Raji (cell line): Measurements from ENCODE around the gene ADRA2B.

Experiments
- POLR2A ChIP-seq: IDR thresholded peaks from 2 replicates; pipeline ENCODE4 v1.6.1; 2011; ENCODE audit warnings: low read depth, low read length, control low read depth; ENCODE audit not compliant: insufficient read depth

ADRA2B gene

DNA sequence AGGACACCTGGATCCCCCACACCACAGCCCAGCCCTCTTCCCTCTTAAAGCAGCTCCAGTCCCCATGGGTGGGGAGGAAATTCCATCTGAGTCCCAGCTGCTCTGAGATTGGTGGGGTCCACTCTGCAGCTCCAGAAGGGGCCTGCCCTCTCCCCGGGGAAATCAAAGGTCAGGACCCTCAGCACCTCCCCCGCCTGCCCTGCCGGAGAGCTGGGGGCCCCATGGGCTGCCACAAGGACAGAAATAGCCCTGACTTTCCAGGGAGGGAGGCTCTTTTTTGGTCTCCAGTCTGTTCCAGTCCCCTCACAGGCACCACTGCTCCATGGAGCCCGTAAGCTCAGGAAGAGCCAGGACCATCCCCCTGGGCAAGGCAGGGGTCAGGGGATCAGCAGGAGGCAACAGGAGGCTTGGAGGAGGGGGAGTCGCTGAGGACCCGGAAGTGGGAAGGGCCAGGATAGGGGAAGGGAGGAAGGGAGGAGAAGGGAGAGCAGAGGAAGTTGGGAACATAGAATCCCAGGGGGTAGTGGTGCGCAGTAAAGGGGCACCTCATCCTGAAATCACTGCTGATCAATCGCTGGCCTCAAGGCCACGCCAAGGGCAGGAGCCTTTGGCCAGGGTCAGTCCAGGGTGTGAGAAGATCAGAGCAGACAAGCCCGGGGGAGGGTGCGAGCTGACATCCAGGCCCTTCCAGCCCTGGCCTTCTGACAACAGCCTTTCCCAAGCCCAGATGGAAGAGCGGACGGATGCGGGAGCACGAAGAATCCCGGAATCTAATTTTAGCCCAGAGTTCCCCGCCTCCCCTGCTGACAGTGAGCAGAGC, 7.6 kb downstream of the ADRA2B start:
- TF ChIP-seq POLR2A: no peak

GRCh38 chr2:96108151-96108540, 8.2 kb downstream of the ADRA2B start:
- no peak for TF ChIP-seq POLR2A

DNA sequence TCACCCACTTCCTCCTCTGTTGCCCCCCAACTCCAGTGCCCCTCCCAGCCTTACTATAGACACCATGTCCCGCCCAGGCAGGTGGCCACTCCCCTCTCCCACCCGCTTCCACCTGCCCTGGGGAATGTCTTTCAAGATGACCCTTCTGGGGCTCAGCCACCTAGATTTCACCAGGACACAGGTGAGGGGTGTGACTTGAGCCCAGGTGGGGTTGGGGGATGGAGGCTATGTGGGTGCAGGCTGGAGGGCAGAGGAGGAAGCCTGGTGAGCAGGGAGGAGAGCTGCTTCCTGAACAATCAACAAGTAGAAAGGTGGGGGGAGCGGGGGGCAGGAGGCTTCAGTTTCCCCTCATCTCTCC, 8.7 kb downstream of the ADRA2B start:
- no peak for TF ChIP-seq POLR2A

DNA sequence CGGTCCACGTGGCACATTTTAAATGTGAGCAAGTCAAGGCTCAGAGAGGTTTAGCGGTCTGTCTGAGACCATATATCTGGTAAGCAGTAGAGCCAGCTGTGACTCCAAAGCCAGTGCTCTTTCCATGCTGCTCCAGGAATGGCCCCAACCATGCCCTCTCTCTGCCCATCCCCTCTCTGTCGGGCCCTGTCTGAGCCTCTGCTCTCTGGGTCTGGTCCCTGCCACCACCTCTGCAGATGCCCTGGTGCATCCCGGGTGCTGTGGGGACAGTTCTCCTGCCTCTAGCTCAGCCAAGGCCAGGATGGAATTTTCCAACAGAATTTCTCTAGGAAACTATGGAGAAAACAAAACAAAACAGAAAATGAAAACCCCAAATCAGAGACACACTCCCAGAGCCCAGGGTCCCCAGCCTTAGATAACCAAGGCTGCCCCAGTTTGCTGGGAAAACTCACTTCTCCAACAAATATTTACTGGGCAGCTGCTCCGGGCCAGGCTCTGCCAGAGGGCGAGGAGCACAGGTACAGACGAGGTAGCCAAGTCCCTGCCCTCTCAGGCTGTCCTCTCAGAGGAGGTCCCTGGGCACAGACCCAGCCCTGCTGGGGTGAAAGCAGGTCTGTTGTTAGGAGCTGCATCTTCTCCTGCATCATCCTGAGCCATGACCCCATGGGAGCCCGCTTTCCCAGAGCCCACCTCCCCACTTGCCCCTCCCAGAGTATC, 9.2 kb downstream of the ADRA2B start:
- no peak for TF ChIP-seq POLR2A

DNA sequence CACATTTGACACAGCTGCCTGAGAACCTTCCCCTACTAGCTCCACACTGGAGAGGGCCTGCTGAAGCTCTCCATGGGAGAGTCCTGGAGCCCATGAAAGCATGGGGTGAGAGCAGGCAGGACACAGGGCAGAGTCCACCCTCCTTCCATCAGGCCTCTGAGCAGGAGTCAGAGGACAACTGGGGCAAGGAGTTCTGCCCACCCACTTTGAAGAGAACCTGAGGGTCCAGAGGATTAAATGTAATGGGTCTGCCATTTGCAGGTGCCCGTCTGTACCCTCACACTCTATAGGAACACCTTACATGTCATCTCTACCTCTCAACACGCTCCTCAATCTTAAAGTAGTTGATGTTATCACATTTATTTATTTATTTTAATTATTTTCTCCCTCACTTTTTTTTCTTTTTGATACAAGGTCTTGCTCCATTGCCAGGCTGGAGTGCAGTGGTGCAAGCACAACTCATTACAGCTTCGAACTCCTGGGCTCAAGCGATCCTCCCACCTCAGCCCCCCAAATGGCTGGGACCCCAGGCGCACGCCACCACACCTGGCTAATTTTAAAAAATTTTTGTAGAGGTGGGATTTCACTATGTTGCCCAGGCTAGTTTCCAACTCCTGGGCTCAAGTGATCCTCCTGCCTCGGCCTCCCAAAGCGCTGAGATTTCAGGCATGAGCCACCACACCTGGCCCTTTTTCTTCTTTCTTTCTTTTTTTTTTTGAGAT, 10.2 kb downstream of the ADRA2B start:
- no peak for TF ChIP-seq POLR2A

GRCh38 chr2:96105152-96105915, 11.0 kb downstream of the ADRA2B start:
- no peak for TF ChIP-seq POLR2A

- no peak for TF ChIP-seq POLR2A
Measured at GRCh38 chr2:96104487-96104861, 11.9 kb downstream of the ADRA2B start.

GRCh38 chr2:96103761-96104486, 12.4 kb downstream of the ADRA2B start:
- no peak for TF ChIP-seq POLR2A

- TF ChIP-seq POLR2A: no peak
Measured at GRCh38 chr2:96103187-96103601, 13.2 kb downstream of the ADRA2B start.

DNA sequence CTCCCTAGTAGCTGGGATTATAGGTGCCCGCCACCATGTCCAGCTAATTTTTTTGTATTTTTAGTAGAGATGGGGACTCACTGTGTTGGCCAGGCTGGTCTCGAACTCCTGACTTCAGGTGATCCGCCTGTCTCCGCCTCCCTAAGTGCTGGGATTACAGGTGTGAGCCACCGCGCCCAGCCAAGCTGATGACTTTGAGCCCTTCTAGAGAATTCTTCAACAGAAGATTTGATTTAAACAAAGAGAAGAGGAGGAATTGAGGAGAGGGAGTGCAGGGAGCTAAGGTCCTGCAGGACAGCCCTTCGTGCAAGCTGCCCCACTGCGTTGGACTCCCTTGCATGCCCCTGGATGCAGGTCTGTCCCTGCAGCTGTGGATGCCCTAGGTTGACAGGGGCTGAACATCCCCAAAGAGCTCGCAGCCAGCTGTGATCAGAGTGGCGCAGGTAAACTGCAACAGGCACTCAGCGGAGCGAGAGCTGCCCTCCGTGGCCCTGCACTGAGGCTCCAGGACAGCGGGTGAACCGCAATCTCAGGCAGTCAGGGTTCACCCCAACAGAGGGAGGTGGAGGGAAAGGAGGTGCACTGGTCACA, 13.7 kb downstream of the ADRA2B start:
- no peak for TF ChIP-seq POLR2A

GRCh38 chr2:96100893-96101304, 15.5 kb downstream of the ADRA2B start:
- no peak for TF ChIP-seq POLR2A

GRCh38 chr2:96099861-96100798, 16.2 kb downstream of the ADRA2B start:
- no peak for TF ChIP-seq POLR2A
